ENCODE results near the gene ZNF747.

DNA sequence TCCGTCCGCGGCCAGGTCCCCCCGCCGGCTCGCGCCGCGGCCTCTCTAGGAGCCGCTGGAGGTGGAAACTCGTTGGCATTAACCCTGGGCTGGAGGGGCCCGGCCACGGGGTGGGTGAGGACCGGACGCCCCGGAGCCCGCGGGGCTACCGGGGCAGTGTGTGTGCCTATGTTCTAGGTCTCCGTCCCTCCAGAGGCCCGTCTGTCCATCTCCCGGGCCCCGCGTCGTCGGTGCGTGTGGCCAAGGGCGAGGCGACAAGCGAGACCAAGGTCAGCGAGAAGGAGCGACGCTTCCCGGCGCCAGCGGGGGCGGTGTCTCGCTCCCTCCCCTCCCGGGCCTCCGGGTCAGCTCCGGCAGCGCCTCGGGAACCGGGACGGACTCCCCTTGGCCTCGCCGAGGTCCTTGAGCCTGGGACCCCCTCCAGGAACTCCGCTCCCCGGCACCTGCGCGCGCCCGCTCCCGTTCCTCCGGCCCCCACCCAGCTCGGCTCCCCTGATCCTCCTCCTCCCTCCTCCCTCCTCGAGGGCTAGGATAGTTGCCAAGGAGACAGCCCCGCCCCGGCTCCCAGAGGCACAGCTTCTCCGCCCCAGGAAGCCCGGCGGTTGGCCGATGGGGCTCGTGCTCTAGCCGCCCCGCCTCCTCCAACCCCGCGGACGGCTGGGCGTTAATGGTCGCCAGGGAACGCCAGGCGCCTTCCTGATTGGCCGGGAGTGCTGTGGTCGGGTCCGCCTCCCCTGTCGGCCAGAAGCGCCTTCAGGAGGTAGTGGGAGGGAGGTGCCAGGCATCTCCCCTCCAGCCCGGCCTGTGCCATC, 7.6 kb downstream of the ZNF747 start:
- TF ChIP-seq, protein P1, sequence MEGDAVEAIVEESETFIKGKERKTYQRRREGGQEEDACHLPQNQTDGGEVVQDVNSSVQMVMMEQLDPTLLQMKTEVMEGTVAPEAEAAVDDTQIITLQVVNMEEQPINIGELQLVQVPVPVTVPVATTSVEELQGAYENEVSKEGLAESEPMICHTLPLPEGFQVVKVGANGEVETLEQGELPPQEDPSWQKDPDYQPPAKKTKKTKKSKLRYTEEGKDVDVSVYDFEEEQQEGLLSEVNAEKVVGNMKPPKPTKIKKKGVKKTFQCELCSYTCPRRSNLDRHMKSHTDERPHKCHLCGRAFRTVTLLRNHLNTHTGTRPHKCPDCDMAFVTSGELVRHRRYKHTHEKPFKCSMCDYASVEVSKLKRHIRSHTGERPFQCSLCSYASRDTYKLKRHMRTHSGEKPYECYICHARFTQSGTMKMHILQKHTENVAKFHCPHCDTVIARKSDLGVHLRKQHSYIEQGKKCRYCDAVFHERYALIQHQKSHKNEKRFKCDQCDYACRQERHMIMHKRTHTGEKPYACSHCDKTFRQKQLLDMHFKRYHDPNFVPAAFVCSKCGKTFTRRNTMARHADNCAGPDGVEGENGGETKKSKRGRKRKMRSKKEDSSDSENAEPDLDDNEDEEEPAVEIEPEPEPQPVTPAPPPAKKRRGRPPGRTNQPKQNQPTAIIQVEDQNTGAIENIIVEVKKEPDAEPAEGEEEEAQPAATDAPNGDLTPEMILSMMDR (IDR thresholded peaks at IDR 0.05; ENCODE audit: insufficient read depth, low read depth, low read length), result no peak
- no peak for TF ChIP-seq EZH2 (IDR thresholded peaks at IDR 0.05; ENCODE audit: insufficient read depth, low read length)

Measured in astrocyte (in vitro differentiated cells and primary cell).